ENCODE measurements around the gene ADORA3. TPM values are rescaled to one million over a fixed set of nuclear protein-coding genes. Genes with fewer than 3 reads are reported as not detected.

The ADORA3 gene
- total and polyA plus RNA-seq, 10 of the 15 experiments (the other 5 are each of a cell fraction or from before 2014, with no cell fraction given), result 0.14 to 0.29 (median 0.18) TPM; not detected in 2

DNA sequence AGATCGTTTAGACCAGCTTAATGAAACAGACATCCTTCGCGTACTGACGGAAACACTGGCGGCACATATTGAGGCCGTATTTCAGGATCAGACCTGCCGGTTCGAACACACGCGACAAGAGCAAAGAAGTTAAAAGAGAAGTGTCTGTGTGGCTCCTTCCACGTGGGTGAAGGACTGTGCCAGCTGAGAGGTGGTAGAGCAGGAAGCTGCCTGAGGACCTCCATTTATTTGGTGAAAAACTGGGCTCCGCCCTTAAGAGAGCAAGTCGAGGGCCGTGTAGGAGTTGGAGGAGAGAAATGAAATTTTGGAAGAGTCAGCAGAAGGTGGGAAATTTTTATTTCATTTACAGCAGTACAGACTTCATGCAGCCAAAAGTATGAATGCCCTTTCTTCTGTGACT, 38.8 kb upstream of the ADORA3 start (continued):
- TF ChIP-seq ZNF274 (IDR thresholded peaks at IDR 0.05; ENCODE audit: insufficient read depth, insufficient read length), result no peak
- TF ChIP-seq, protein P1, sequence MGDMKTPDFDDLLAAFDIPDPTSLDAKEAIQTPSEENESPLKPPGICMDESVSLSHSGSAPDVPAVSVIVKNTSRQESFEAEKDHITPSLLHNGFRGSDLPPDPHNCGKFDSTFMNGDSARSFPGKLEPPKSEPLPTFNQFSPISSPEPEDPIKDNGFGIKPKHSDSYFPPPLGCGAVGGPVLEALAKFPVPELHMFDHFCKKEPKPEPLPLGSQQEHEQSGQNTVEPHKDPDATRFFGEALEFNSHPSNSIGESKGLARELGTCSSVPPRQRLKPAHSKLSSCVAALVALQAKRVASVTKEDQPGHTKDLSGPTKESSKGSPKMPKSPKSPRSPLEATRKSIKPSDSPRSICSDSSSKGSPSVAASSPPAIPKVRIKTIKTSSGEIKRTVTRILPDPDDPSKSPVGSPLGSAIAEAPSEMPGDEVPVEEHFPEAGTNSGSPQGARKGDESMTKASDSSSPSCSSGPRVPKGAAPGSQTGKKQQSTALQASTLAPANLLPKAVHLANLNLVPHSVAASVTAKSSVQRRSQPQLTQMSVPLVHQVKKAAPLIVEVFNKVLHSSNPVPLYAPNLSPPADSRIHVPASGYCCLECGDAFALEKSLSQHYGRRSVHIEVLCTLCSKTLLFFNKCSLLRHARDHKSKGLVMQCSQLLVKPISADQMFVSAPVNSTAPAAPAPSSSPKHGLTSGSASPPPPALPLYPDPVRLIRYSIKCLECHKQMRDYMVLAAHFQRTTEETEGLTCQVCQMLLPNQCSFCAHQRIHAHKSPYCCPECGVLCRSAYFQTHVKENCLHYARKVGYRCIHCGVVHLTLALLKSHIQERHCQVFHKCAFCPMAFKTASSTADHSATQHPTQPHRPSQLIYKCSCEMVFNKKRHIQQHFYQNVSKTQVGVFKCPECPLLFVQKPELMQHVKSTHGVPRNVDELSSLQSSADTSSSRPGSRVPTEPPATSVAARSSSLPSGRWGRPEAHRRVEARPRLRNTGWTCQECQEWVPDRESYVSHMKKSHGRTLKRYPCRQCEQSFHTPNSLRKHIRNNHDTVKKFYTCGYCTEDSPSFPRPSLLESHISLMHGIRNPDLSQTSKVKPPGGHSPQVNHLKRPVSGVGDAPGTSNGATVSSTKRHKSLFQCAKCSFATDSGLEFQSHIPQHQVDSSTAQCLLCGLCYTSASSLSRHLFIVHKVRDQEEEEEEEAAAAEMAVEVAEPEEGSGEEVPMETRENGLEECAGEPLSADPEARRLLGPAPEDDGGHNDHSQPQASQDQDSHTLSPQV (IDR thresholded peaks at IDR 0.05), result no peak
- TF ChIP-seq NBN (IDR thresholded peaks at IDR 0.05), result no peak
- TF ChIP-seq CREM (IDR thresholded peaks at IDR 0.05; ENCODE audit: low read depth), result no peak

DNA sequence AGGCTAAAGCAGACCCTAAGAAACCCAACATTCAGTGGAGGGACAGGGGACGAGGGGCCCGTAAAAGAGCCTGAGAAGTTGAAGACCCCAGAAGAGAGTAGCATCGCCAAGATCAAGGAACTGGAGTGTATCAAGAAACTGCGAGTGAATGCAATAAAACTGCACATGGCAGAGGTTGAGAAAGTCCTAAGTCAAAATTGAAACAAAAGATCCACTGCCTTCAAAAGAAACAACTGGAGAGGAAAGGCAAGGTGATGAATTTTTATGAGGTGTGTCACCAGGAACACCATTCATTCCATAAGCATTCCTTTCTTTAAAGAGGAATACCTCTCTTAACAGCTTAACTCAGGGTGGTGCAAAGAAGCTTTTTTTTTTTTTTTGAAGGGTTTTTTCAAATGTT, 38.3 kb upstream of the ADORA3 start:
- Histone ChIP-seq H3K9ac (ENCODE audit: control insufficient read depth, insufficient read depth, low read length) (no peak overlapping the region), H3K27ac (ENCODE audit: control insufficient read depth, insufficient read depth) (no peak overlapping the region), H3K27me3 (replicated peaks in 1 of 2; ENCODE audit: control insufficient read depth in 2 of 2, insufficient read depth in 2 of 2, low read length in 1 of 2) (no peaks in the 10 kb centered on the region), H3K36me3 (ENCODE audit: control insufficient read depth in 2 of 2, insufficient read depth in 2 of 2, low read length in 1 of 2) (no peaks in the 10 kb centered on the region), H3K4me2 (ENCODE audit: control insufficient read depth, insufficient read depth) (no peak overlapping the region), H4K20me1 (ENCODE audit: control insufficient read depth, insufficient read depth) (no peaks in the 10 kb centered on the region), H3K4me3 (no peak overlapping the region), H2AFZ (ENCODE audit: control insufficient read depth, low read depth, low read length) (no peak overlapping the region), H3K4me1 (ENCODE audit: control insufficient read depth, insufficient read depth, low read length) (no peaks in the 10 kb centered on the region), H3K79me2 (ENCODE audit: control insufficient read depth, insufficient read depth, low read length) (no peaks in the 10 kb centered on the region), H3K9me3 (replicated peaks; ENCODE audit: control insufficient read depth, insufficient read depth, low read length) (no peaks in the 10 kb centered on the region)
- ATAC-seq (no peak), DNase-seq (ENCODE audit: low read depth, low spot score) (no peak), FAIRE-seq (no peak)
- CTCF ChIA-PET, result interaction anchor here (0.7 kb wide), 1 partner anchor 34 kb away, joined by 3 read pairs; no protein-coding TSS in a partner anchor
- TF ChIP-seq EED (IDR thresholded peaks at IDR 0.05; ENCODE audit: low read depth) (no peak), PML (IDR thresholded peaks at IDR 0.05; ENCODE audit: low read length) (no peak)
- POLR2A ChIA-PET, result interaction anchor here (0.6 kb wide), 1 partner anchor 56 kb away, joined by 4 read pairs; no protein-coding TSS in a partner anchor
- intact Hi-C loops (cut with micrococcal nuclease; ENCODE audit: unreplicated experiment) (no loop called here), in situ Hi-C loops (cut with MboI) (no loop called here)
- WGBS (ENCODE audit: insufficient coverage, insufficient replicate concordance, low lambda C conversion rate, missing lambda C conversion rate), result 58% methylated on average over 4 of the region's 4 CpGs
- RAD21 ChIA-PET (ENCODE audit: unreplicated experiment), result no interaction called here
- no TSS peak for BruUV-seq (replicated peaks)
- SMC1A ChIA-PET (ENCODE audit: uncharacterized antibody, unreplicated experiment), result interaction anchor here (0.7 kb wide), 1 partner anchor 1019 kb away, joined by 5 read pairs; no protein-coding TSS in a partner anchor
